Measurements from ENCODE around the gene EMID1.

The EMID1 gene

GRCh38 chr22:29195118-29195963 is 10.4 kb upstream of the EMID1 start:
- no peak for DNase-seq

GRCh38 chr22:29195964-29196666 is 9.6 kb upstream of the EMID1 start:
- DNase-seq: no peak

- no peak for DNase-seq
Observed at GRCh38 chr22:29197096-29197495, 8.6 kb upstream of the EMID1 start.

GRCh38 chr22:29198240-29198639 is 7.5 kb upstream of the EMID1 start:
- no peak for DNase-seq

- DNase-seq: no peak
Observed at GRCh38 chr22:29199702-29200400, 5.8 kb upstream of the EMID1 start.

- DNase-seq: no peak
Observed at GRCh38 chr22:29200901-29201300, 4.8 kb upstream of the EMID1 start.

- no peak for DNase-seq
Observed at GRCh38 chr22:29201782-29202181, 3.9 kb upstream of the EMID1 start.

- peak; percentile 77 for DNase-seq
Observed at GRCh38 chr22:29202212-29203192, 3.2 kb upstream of the EMID1 start.

- DNase-seq: no peak
Observed at GRCh38 chr22:29203488-29204454, 1.9 kb upstream of the EMID1 start.

GRCh38 chr22:29204455-29205183 is 1.1 kb upstream of the EMID1 start:
- DNase-seq: no peak

GRCh38 chr22:29205252-29205593 is 473 bp upstream of the EMID1 start:
- DNase-seq: no peak

- no peak for DNase-seq
Observed at GRCh38 chr22:29206372-29207242, 911 bp downstream of the EMID1 start.

- no peak for DNase-seq
Observed at GRCh38 chr22:29207243-29207550, 1.5 kb downstream of the EMID1 start.

GRCh38 chr22:29207562-29208501 is 2.1 kb downstream of the EMID1 start:
- DNase-seq: no peak

GRCh38 chr22:29208502-29208862 is 2.8 kb downstream of the EMID1 start:
- DNase-seq: no peak

GRCh38 chr22:29208879-29209623 is 3.4 kb downstream of the EMID1 start:
- DNase-seq: no peak

- DNase-seq: no peak
Observed at GRCh38 chr22:29209624-29209929, 3.9 kb downstream of the EMID1 start.

GRCh38 chr22:29211066-29211465 is 5.4 kb downstream of the EMID1 start:
- no peak for DNase-seq
